Right renal cortex interstitium (tissue), 3 donors: ENCODE measurements around the gene NDUFV2. TPM values are rescaled to one million over a fixed set of nuclear protein-coding genes. Genes with fewer than 3 reads are reported as not detected.
"Not testable (repeated sequence)": the region's sequence is repeated elsewhere in the genome, so short reads cannot be mapped to it uniquely, and the experiment has no call there.

ENCODE experiments used
- DNase-seq, 3 donors: peaks; one replicate each; pipeline ENCODE4 v3.0.0-alpha.2; 2013; ENCODE audit warnings: low read depth in 3 of 3, low spot score in 2 of 3
- polyA plus RNA-seq, 3 donors: library from polyadenylated mRNA; unstranded; fragments of 120-200 nt; gene quantifications; one replicate each; pipeline ENCODE4 v1.2.1, GENCODE V29; 2013; ENCODE audit not compliant: insufficient read length in 3 of 3

Gene NDUFV2
- polyA plus RNA-seq, 3 donors = 134 to 138 (median 134) TPM

- DNase-seq = peak in 1 of 3 donors; percentile 30
Measured at GRCh38 chr18:9147440-9148202, 45.1 kb downstream of the NDUFV2 start.

- DNase-seq = no peak
Measured at GRCh38 chr18:9148203-9148552, 45.7 kb downstream of the NDUFV2 start.

- no peak for DNase-seq
Measured at GRCh38 chr18:9150121-9150520, 47.6 kb downstream of the NDUFV2 start.

GRCh38 chr18:9153256-9153655 lies 50.8 kb downstream of the NDUFV2 start:
- DNase-seq = no peak

- DNase-seq = no peak
Measured at GRCh38 chr18:9156604-9157249, 54.2 kb downstream of the NDUFV2 start.

GRCh38 chr18:9157806-9158205 lies 55.3 kb downstream of the NDUFV2 start:
- DNase-seq = no peak

GRCh38 chr18:9160014-9160413 lies 57.5 kb downstream of the NDUFV2 start:
- no peak for DNase-seq

- not testable (repeated sequence) for DNase-seq
Measured at GRCh38 chr18:9162663-9163062, 60.2 kb downstream of the NDUFV2 start.

GRCh38 chr18:9164149-9164548 lies 61.6 kb downstream of the NDUFV2 start:
- DNase-seq = not testable (repeated sequence)

GRCh38 chr18:9165883-9166282 lies 63.4 kb downstream of the NDUFV2 start:
- DNase-seq = not testable (repeated sequence)

GRCh38 chr18:9169515-9169914 lies 67.0 kb downstream of the NDUFV2 start:
- not testable (repeated sequence) for DNase-seq

- not testable (repeated sequence) for DNase-seq
Measured at GRCh38 chr18:9171919-9172318, 69.4 kb downstream of the NDUFV2 start.

- DNase-seq = no peak
Measured at GRCh38 chr18:9172506-9173127, 70.1 kb downstream of the NDUFV2 start.

- DNase-seq = no peak
Measured at GRCh38 chr18:9173770-9174233, 71.3 kb downstream of the NDUFV2 start.

- DNase-seq = no peak
Measured at GRCh38 chr18:9174302-9174701, 71.8 kb downstream of the NDUFV2 start.

GRCh38 chr18:9175115-9175514 lies 72.6 kb downstream of the NDUFV2 start:
- no peak for DNase-seq

- DNase-seq = no peak
Measured at GRCh38 chr18:9177031-9177430, 74.5 kb downstream of the NDUFV2 start.

GRCh38 chr18:9177466-9177865 lies 75.0 kb downstream of the NDUFV2 start:
- no peak for DNase-seq

- DNase-seq = no peak
Measured at GRCh38 chr18:9178557-9178956, 76.1 kb downstream of the NDUFV2 start.

- no peak for DNase-seq
Measured at GRCh38 chr18:9181275-9181674, 78.8 kb downstream of the NDUFV2 start.

GRCh38 chr18:9182852-9183399 lies 80.4 kb downstream of the NDUFV2 start:
- no peak for DNase-seq
